BLaER1 treated with 17β-estradiol and CSF1 and Interleukin-3, amounts not matched to agents 10 nM and 100 nM (cell line): ENCODE data around the gene LRRC41.
"Not testable (repeated sequence)": the region's sequence is repeated elsewhere in the genome, so short reads cannot be mapped to it uniquely, and the experiment has no call there.

Source experiments
- H3K27ac ChIP-seq, 11 experiments: shearing (Covaris generic); formaldehyde crosslinking; 2 replicates each; pipeline ENCODE4 v1.8.1; 2022
- H3K27me3 ChIP-seq, 11 experiments: shearing (Covaris generic); formaldehyde crosslinking; 2 replicates each; pipeline ENCODE4 v1.8.1; 2022
- H3K36me3 ChIP-seq, 11 experiments: shearing (Covaris generic); formaldehyde crosslinking; 2 replicates each; pipeline ENCODE4 v1.8.1; 2022
- H3K4me1 ChIP-seq, 10 experiments: shearing (Covaris generic); formaldehyde crosslinking; 2 replicates each; pipeline ENCODE4 v1.8.1; 2022
- H3K4me2 ChIP-seq, 11 experiments: shearing (Covaris generic); formaldehyde crosslinking; 2 replicates each; pipeline ENCODE4 v1.8.1; 2022
- H3K4me3 ChIP-seq, 10 experiments: shearing (Covaris generic); formaldehyde crosslinking; 2 replicates each; pipeline ENCODE4 v1.8.1; 2022
- H3K9ac ChIP-seq, 11 experiments: shearing (Covaris generic); formaldehyde crosslinking; 2 replicates each; pipeline ENCODE4 v1.8.1; 2022
- H3K9me3 ChIP-seq, 11 experiments: shearing (Covaris generic); formaldehyde crosslinking; replicated peaks in 1 of 11; 2 replicates each; pipeline ENCODE4 v1.8.1; 2022
- H4K20me1 ChIP-seq, 11 experiments: shearing (Covaris generic); formaldehyde crosslinking; 2 replicates each; pipeline ENCODE4 v1.8.1; 2022
- Cebpa-rat ChIP-seq, 11 experiments: shearing (Covaris generic); IDR thresholded peaks; 2 replicates each; pipeline ENCODE4 v1.8.1; 2022

Gene LRRC41

GRCh38 chr1:46325285-46326076 is 22.1 kb upstream of the LRRC41 start:
- not testable (repeated sequence) for H3K27ac ChIP-seq

GRCh38 chr1:46322191-46322590 is 18.8 kb upstream of the LRRC41 start:
- peaks cover 5 to 19% (median 10%) of the 10 kb centered on the region in 11 experiments for H3K36me3 ChIP-seq
- H3K27ac ChIP-seq, H3K4me2 ChIP-seq, H3K4me3 ChIP-seq, H4K20me1 ChIP-seq, H3K9ac ChIP-seq, H3K9me3 ChIP-seq, H3K4me1 ChIP-seq, H3K27me3 ChIP-seq: not testable (repeated sequence)

More at GRCh38 chr1:46325285-46326076, 22.1 kb upstream of the LRRC41 start:
- peak overlapping the region in 2 of 11 experiments; percentile 10 to 38; a peak in 2 of 22 replicates for H3K9ac ChIP-seq
- not testable (repeated sequence) for H3K9me3 ChIP-seq, H3K36me3 ChIP-seq, H3K4me2 ChIP-seq, H4K20me1 ChIP-seq, H3K4me1 ChIP-seq, H3K27me3 ChIP-seq, H3K4me3 ChIP-seq

GRCh38 chr1:46319960-46320914 is 16.8 kb upstream of the LRRC41 start:
- not testable (repeated sequence) for H3K4me2 ChIP-seq, H3K27ac ChIP-seq, H3K4me1 ChIP-seq, H3K9me3 ChIP-seq, H3K9ac ChIP-seq, H3K27me3 ChIP-seq, H3K4me3 ChIP-seq
- Histone ChIP-seq H3K36me3 (peaks cover 24 to 39% (median 30%) of the 10 kb centered on the region in 11 experiments), H4K20me1 (peaks cover 0 to 15% (median 3%) of the 10 kb centered on the region in 11 experiments; a peak in 10 of 22 replicates)

- not testable (repeated sequence) for H3K9ac ChIP-seq, H3K4me2 ChIP-seq, H3K9me3 ChIP-seq, H3K4me1 ChIP-seq, H3K27ac ChIP-seq, H3K4me3 ChIP-seq, H3K27me3 ChIP-seq
- Histone ChIP-seq H3K36me3 (peaks cover 34 to 48% (median 39%) of the 10 kb centered on the region in 11 experiments), H4K20me1 (peaks cover 0 to 22% (median 3%) of the 10 kb centered on the region in 11 experiments; a peak in 10 of 22 replicates)
Observed at GRCh38 chr1:46319301-46319700, 15.9 kb upstream of the LRRC41 start.

GRCh38 chr1:46317323-46317722 is 13.9 kb upstream of the LRRC41 start:
- Histone ChIP-seq H3K9me3 (no peaks in the 10 kb centered on the region), H3K27ac (no peak overlapping the region), H3K36me3 (peaks cover 54 to 68% (median 59%) of the 10 kb centered on the region in 11 experiments), H4K20me1 (peaks cover 0 to 28% (median 7%) of the 10 kb centered on the region in 11 experiments; a peak in 11 of 22 replicates), H3K9ac (no peak overlapping the region), H3K4me3 (no peak overlapping the region), H3K4me2 (no peak overlapping the region), H3K27me3 (no peaks in the 10 kb centered on the region), H3K4me1 (0 out of 20 replicates have a peak, but pooled peaks cover 0 to 3% (median 0%) of the 10 kb centered on the region in 10 experiments)
- no peak for TF ChIP-seq Cebpa-rat (IDR thresholded peaks at IDR 0.05)

- Histone ChIP-seq H3K4me2 (no peak overlapping the region), H3K4me3 (no peak overlapping the region), H3K27ac (no peak overlapping the region), H4K20me1 (peaks cover 0 to 35% (median 15%) of the 10 kb centered on the region in 11 experiments; a peak in 13 of 22 replicates), H3K36me3 (peaks cover 68 to 83% (median 74%) of the 10 kb centered on the region in 11 experiments), H3K27me3 (no peaks in the 10 kb centered on the region), H3K9me3 (no peaks in the 10 kb centered on the region), H3K4me1 (no peaks in the 10 kb centered on the region), H3K9ac (no peak overlapping the region)
- TF ChIP-seq Cebpa-rat (IDR thresholded peaks at IDR 0.05): no peak
Observed at GRCh38 chr1:46315669-46316403, 12.4 kb upstream of the LRRC41 start.

GRCh38 chr1:46310321-46310720 is 6.9 kb upstream of the LRRC41 start:
- peaks cover 44 to 78% (median 60%) of the 10 kb centered on the region in 11 experiments for H4K20me1 ChIP-seq
- H3K36me3 ChIP-seq: peaks cover 68 to 100% (median 93%) of the 10 kb centered on the region in 11 experiments
- H3K4me3 ChIP-seq: no peak overlapping the region
- no peak overlapping the region for H3K4me2 ChIP-seq
- H3K9me3 ChIP-seq: no peaks in the 10 kb centered on the region
- peak in 1 of 11 experiments; percentile 22; a peak in 2 of 22 replicates for TF ChIP-seq Cebpa-rat (IDR thresholded peaks at IDR 0.05)
- H3K9ac ChIP-seq: no peak overlapping the region
- no peaks in the 10 kb centered on the region for H3K27me3 ChIP-seq
- no peak overlapping the region for H3K27ac ChIP-seq
- H3K4me1 ChIP-seq: peaks cover 34 to 45% (median 39%) of the 10 kb centered on the region in 10 experiments

- H3K4me1 ChIP-seq: peaks cover 41 to 52% (median 47%) of the 10 kb centered on the region in 10 experiments
- no peaks in the 10 kb centered on the region for H3K9me3 ChIP-seq
- no peak overlapping the region for H3K4me3 ChIP-seq
- H3K4me2 ChIP-seq: peak overlapping the region in 3 of 11 experiments; percentile 2 to 94 (median 94); a peak in 3 of 22 replicates
- TF ChIP-seq Cebpa-rat (IDR thresholded peaks at IDR 0.05): no peak
- peaks cover 61 to 100% (median 88%) of the 10 kb centered on the region in 11 experiments for H3K36me3 ChIP-seq
- H3K27me3 ChIP-seq: no peaks in the 10 kb centered on the region
- H4K20me1 ChIP-seq: peaks cover 46 to 84% (median 67%) of the 10 kb centered on the region in 11 experiments
- H3K27ac ChIP-seq: no peak overlapping the region; a peak in 1 of 22 replicates
- H3K9ac ChIP-seq: peak overlapping the region in 1 of 11 experiments; percentile 62; a peak in 1 of 22 replicates
Observed at GRCh38 chr1:46309401-46310159, 6.2 kb upstream of the LRRC41 start.
